Caco-2 (cell line): ENCODE measurements around the gene SLC5A2. TPM values are rescaled to one million over a fixed set of nuclear protein-coding genes. Genes with fewer than 3 reads are reported as not detected.

Source experiments
- BruUV-seq: library from RNA; stranded (reverse); fragments of 400-500 nt; replicated peaks from 2 replicates; lab custom pipeline; 2021; lab: Mats Ljungman, UMichigan
- CTCF ChIA-PET: fragments of 300-600 bp; sonication (Branson Sonifier 250); formaldehyde crosslinking; loops from one replicate; lab custom pipeline; 2022; ENCODE audit warnings: antibody characterized with exemption; lab: Charles Lee
- POLR2A ChIA-PET: fragments of 300-600 bp; sonication (Branson Sonifier 250); formaldehyde crosslinking; loops from one replicate; lab custom pipeline; 2022; ENCODE audit warnings: antibody characterized with exemption; lab: Charles Lee
- DNase-seq, 2 experiments: peaks; one replicate each; pipeline versions ENCODE4 v3.0.0 to v3.0.0-alpha.2; 2020 to 2022
- H3K27me3 ChIP-seq: replicated peaks from 2 replicates; pipeline ENCODE4 v1.6.0; 2011; ENCODE audit warnings: low read length; ENCODE audit not compliant: control insufficient read depth, insufficient read depth
- H3K36me3 ChIP-seq: 2 replicates; pipeline ENCODE4 v1.5.1; 2011; ENCODE audit warnings: low read length; ENCODE audit not compliant: control insufficient read depth, insufficient read depth
- H3K4me1 ChIP-seq: fragments of 250-450 bp; sonication (Bioruptor Pico); 2 replicates; pipeline ENCODE4 v1.5.1; 2020; ENCODE audit warnings: mild to moderate bottlenecking
- H3K4me3 ChIP-seq: 2 replicates; pipeline ENCODE4 v1.5.1; 2011; ENCODE audit warnings: low read depth, mild to moderate bottlenecking, control low read depth, low read length
- H3K9me3 ChIP-seq: fragments of 250-450 bp; sonication (Bioruptor Pico); 2 replicates; pipeline ENCODE4 v1.5.1; 2020; ENCODE audit warnings: mild to moderate bottlenecking, moderate library complexity
- H3K27ac Mint-ChIP-seq: one replicate; pipeline ENCODE4 v1.8.0; 2022; ENCODE audit warnings: mixed read lengths; ENCODE audit not compliant: unreplicated experiment
- H3K27me3 Mint-ChIP-seq: one replicate; pipeline ENCODE4 v1.8.0; 2022; ENCODE audit warnings: mixed read lengths; ENCODE audit not compliant: insufficient read depth, unreplicated experiment
- H3K36me3 Mint-ChIP-seq: one replicate; pipeline ENCODE4 v1.8.0; 2022; ENCODE audit warnings: mild to moderate bottlenecking, mixed read lengths; ENCODE audit not compliant: insufficient read depth, unreplicated experiment
- H3K4me1 Mint-ChIP-seq: one replicate; pipeline ENCODE4 v1.8.0; 2022; ENCODE audit warnings: low read depth, mixed read lengths; ENCODE audit not compliant: unreplicated experiment
- H3K4me3 Mint-ChIP-seq: one replicate; pipeline ENCODE4 v1.8.0; 2022; ENCODE audit warnings: mild to moderate bottlenecking, moderate library complexity, mixed read lengths; ENCODE audit not compliant: unreplicated experiment
- H3K9me3 Mint-ChIP-seq: one replicate; pipeline ENCODE4 v1.8.0; 2022; ENCODE audit warnings: mixed read lengths; ENCODE audit not compliant: unreplicated experiment
- intact Hi-C: fragments of 100-400 bp; cut with micrococcal nuclease; formaldehyde crosslinking; loops from one replicate; pipeline ENCODE4 v1.10.0; 2022; ENCODE audit not compliant: unreplicated experiment
- total RNA-seq: library from RNA; stranded (reverse); gene quantifications from 2 replicates; pipeline ENCODE4 v1.2.3, GENCODE V29; 2022
- TF ChIP-seq, protein P1 (sequence below), 2 experiments: fragments of 200-600 bp in 1 of 2; IDR thresholded peaks; 1 replicate in 1 of 2; 2 replicates in 1 of 2; pipeline versions ENCODE4 v1.5.1 to v1.8.0; 2011 to 2022; ENCODE audit warnings: antibody characterized with exemption in 1 of 2, control low read depth in 1 of 2, inconsistent platforms in 1 of 2, low read depth in 1 of 2, low read length in 1 of 2, mild to moderate bottlenecking in 1 of 2, moderate library complexity in 1 of 2; ENCODE audit not compliant: insufficient read depth in 1 of 2, severe bottlenecking in 1 of 2, unreplicated experiment in 1 of 2

Gene SLC5A2
- total RNA-seq, 1 experiment from 2014 or later = 3.0 TPM

GRCh38 chr16:31464781-31465260, 18.1 kb upstream of the SLC5A2 start:
- H3K4me1 ChIP-seq = peaks cover 6% of the 10 kb centered on the region; the same call in 1 of the 2 replicates
- intact Hi-C loops = no loop called here
- DNase-seq = no peak
- BruUV-seq = no TSS peak
- Mint-ChIP-seq H3K4me3 (no peak overlapping the region), H3K27me3 (no peaks in the 10 kb centered on the region), H3K9me3 (no peaks in the 10 kb centered on the region), H3K4me1 (peaks cover 6% of the 10 kb centered on the region), H3K27ac (no peak overlapping the region), H3K36me3 (peaks cover 32% of the 10 kb centered on the region)
- ChIA-PET CTCF (no interaction called here), POLR2A (no interaction called here)
- H3K27me3 ChIP-seq = no peaks in the 10 kb centered on the region
- TF ChIP-seq, protein P1, sequence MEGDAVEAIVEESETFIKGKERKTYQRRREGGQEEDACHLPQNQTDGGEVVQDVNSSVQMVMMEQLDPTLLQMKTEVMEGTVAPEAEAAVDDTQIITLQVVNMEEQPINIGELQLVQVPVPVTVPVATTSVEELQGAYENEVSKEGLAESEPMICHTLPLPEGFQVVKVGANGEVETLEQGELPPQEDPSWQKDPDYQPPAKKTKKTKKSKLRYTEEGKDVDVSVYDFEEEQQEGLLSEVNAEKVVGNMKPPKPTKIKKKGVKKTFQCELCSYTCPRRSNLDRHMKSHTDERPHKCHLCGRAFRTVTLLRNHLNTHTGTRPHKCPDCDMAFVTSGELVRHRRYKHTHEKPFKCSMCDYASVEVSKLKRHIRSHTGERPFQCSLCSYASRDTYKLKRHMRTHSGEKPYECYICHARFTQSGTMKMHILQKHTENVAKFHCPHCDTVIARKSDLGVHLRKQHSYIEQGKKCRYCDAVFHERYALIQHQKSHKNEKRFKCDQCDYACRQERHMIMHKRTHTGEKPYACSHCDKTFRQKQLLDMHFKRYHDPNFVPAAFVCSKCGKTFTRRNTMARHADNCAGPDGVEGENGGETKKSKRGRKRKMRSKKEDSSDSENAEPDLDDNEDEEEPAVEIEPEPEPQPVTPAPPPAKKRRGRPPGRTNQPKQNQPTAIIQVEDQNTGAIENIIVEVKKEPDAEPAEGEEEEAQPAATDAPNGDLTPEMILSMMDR (IDR thresholded peaks at IDR 0.05; ENCODE audit: insufficient read depth in 1 of 2, low read depth in 1 of 2, low read length in 1 of 2, severe bottlenecking in 1 of 2, unreplicated experiment in 1 of 2) = no peak
- peaks cover 1% of the 10 kb centered on the region; the same call in 1 of the 2 replicates for H3K36me3 ChIP-seq
- H3K4me3 ChIP-seq = no peak overlapping the region
- no peaks in the 10 kb centered on the region for H3K9me3 ChIP-seq

DNA sequence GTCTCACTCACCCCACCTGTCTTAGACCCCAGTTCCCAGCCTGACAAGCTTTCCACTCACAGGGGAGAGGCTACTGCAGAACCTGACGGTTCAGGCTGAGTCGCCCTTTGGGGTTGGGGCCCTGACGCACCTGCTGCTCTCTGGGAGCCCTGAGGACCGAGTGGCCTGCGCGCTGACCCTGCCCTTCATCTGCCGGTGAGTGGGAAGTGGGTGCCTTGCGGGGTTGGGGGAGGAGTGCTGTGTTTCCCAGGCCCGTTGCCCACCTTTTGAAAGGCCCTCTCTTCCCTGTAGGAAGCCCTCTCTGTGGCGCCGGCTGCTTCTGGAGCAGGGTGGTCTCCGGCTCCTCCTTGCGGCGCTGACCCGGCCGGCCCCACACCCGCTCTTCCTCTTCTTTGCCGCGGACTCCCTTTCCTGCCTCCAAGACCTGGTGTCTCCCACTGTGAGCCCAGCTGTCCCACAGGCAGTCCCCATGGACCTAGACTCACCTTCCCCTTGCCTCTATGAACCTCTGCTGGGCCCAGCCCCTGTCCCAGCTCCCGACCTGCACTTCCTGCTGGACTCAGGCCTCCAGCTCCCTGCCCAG, 17.0 kb upstream of the SLC5A2 start:
- DNase-seq = no peak
- Mint-ChIP-seq H3K4me3 (no peak overlapping the region), H3K4me1 (no peaks in the 10 kb centered on the region), H3K27me3 (no peaks in the 10 kb centered on the region), H3K36me3 (peaks cover 32% of the 10 kb centered on the region), H3K27ac (no peak overlapping the region), H3K9me3 (no peaks in the 10 kb centered on the region)
- peaks cover 1% of the 10 kb centered on the region; the same call in 1 of the 2 replicates for H3K36me3 ChIP-seq
- ChIA-PET CTCF (no interaction called here), POLR2A (no interaction called here)
- H3K4me1 ChIP-seq = no peaks in the 10 kb centered on the region
- BruUV-seq = no TSS peak
- intact Hi-C loops = no loop called here
- TF ChIP-seq, protein P1 (IDR thresholded peaks at IDR 0.05; ENCODE audit: insufficient read depth in 1 of 2, low read depth in 1 of 2, low read length in 1 of 2, severe bottlenecking in 1 of 2, unreplicated experiment in 1 of 2) = no peak
- no peaks in the 10 kb centered on the region for H3K9me3 ChIP-seq
- H3K4me3 ChIP-seq = no peak overlapping the region
- H3K27me3 ChIP-seq = no peaks in the 10 kb centered on the region

GRCh38 chr16:31466381-31466841, 16.5 kb upstream of the SLC5A2 start:
- Mint-ChIP-seq H3K9me3 (no peaks in the 10 kb centered on the region), H3K36me3 (peaks cover 32% of the 10 kb centered on the region), H3K27me3 (no peaks in the 10 kb centered on the region), H3K4me3 (no peak overlapping the region), H3K4me1 (peaks cover 4% of the 10 kb centered on the region), H3K27ac (no peak overlapping the region)
- CTCF ChIA-PET = no interaction called here
- no TSS peak for BruUV-seq
- intact Hi-C loops = no loop called here
- H3K4me1 ChIP-seq = no peaks in the 10 kb centered on the region; the same call in 1 of the 2 replicates
- DNase-seq = no peak
- TF ChIP-seq, protein P1 (IDR thresholded peaks at IDR 0.05; ENCODE audit: insufficient read depth in 1 of 2, low read depth in 1 of 2, low read length in 1 of 2, severe bottlenecking in 1 of 2, unreplicated experiment in 1 of 2) = no peak
- H3K4me3 ChIP-seq = no peak overlapping the region
- no peaks in the 10 kb centered on the region for H3K27me3 ChIP-seq
- POLR2A ChIA-PET = no interaction called here
- no peaks in the 10 kb centered on the region for H3K9me3 ChIP-seq
- peaks cover 1% of the 10 kb centered on the region; the same call in 1 of the 2 replicates for H3K36me3 ChIP-seq
